Right lobe of liver (tissue), 6 donors: Measurements from ENCODE around the gene NPDC1. TPM values are rescaled to one million over a fixed set of nuclear protein-coding genes. Genes with fewer than 3 reads are reported as not detected.

Experiments used
- ATAC-seq, 4 donors: fragments of 200-7000 bp; cut with Tn5 transposase; one replicate each; pipeline ENCODE4 v1.9.1; 2020; ENCODE audit warnings: mild to moderate bottlenecking in 4 of 4, moderate library complexity in 4 of 4
- DNase-seq, 3 donors: peaks; one replicate each; pipeline ENCODE4 v3.0.0-alpha.2; 2020
- H3K27ac ChIP-seq, 3 donors: fragments of 200-600 bp; one replicate each; pipeline ENCODE4 v1.8.0; 2022
- H3K27me3 ChIP-seq, 2 donors: fragments of 200-600 bp; one replicate each; pipeline ENCODE4 v1.8.0; 2022
- H3K36me3 ChIP-seq, 4 donors: fragments of 200-600 bp; sonication (generic) in 1 of 4; one replicate each; pipeline versions ENCODE4 v1.5.1 to v1.8.0; 2017 to 2022; ENCODE audit warnings: control low read depth in 1 of 4
- H3K4me1 ChIP-seq, 4 donors: fragments of 200-600 bp; sonication (generic) in 1 of 4; one replicate each; pipeline versions ENCODE4 v1.5.1 to v1.8.0; 2017 to 2022; ENCODE audit warnings: control low read depth in 1 of 4
- H3K4me3 ChIP-seq, 3 donors: fragments of 200-600 bp; one replicate each; pipeline ENCODE4 v1.8.0; 2022
- H3K9me3 ChIP-seq, 4 donors: fragments of 200-600 bp; sonication (generic) in 1 of 4; one replicate each; pipeline versions ENCODE4 v1.5.1 to v1.8.0; 2017 to 2022; ENCODE audit warnings: control low read depth in 1 of 4
- POLR2A ChIP-seq: fragments of 450-650 bp; IDR thresholded peaks from one replicate; pipeline ENCODE4 v1.6.1; 2017; ENCODE audit warnings: antibody characterized with exemption, mild to moderate bottlenecking
- WGBS: methylation state at CpG from one replicate; pipeline ENCODE4 v1.1.6; 2018; ENCODE audit warnings: low coverage, low lambda C conversion rate; ENCODE audit not compliant: insufficient coverage; ENCODE audit errors: missing lambda C conversion rate; 5-methylcytosine and 5-hydroxymethylcytosine counted together
- intact Hi-C, 2 donors: fragments of 100-400 bp; cut with DNase I; formaldehyde crosslinking; loops; one replicate each; pipeline versions ENCODE4 v1.11.2 to v1.14.1; 2022
- total RNA-seq, 6 experiments: library from RNA; depleted of rRNA in 2 of 6; stranded (reverse); fragments of >200 nt in 2 of 6; fragmentation: NEBNext Ultra II Directional in 3 of 6; extraction: Animal tissue kit (Norgen Biotek cat#: 25700) in 3 of 6; gene quantifications; one replicate each; pipeline versions ENCODE4 v1.1.0 to v1.2.4, GENCODE V29; 2016 to 2023
- TF ChIP-seq, protein P1 (sequence below), 4 donors: fragments of 200-600 bp in 3 of 4; fragments of 450-650 bp in 1 of 4; IDR thresholded peaks; one replicate each; pipeline versions ENCODE4 v1.5.1 to v1.8.0; 2016 to 2022; ENCODE audit warnings: antibody characterized with exemption in 4 of 4, mild to moderate bottlenecking in 2 of 4
- donor health status: DM: no; HTN: yes; CAD: no.
- donor health status: DM: no; HTN: no; CAD: no.
- donor health status: DM: no; HTN: no; CAD: no.
- donor health status: DM: no; HTN: yes; CAD: no.
- donor health status: DM: no; HTN: yes; CAD: no.

NPDC1 gene
- total RNA-seq, 6 experiments from 2014 or later = 9.3 to 14.9 (median 12.2) TPM

- DNase-seq (no peak), ATAC-seq (no peak)
- intact Hi-C loops = no loop called here
- Histone ChIP-seq H3K4me1 (peaks cover 0 to 13% (median 0%) of the 10 kb centered on the region in 4 donors), H3K27me3 (peaks cover 0 to 16% of the 10 kb centered on the region in 2 donors), H3K9me3 (no peaks in the 10 kb centered on the region), H3K36me3 (no peaks in the 10 kb centered on the region), H3K27ac (no peak overlapping the region), H3K4me3 (no peak overlapping the region)
- 62% methylated on average over 7 of the region's 12 CpGs for WGBS
- TF ChIP-seq POLR2A = no peak
- TF ChIP-seq, protein P1, sequence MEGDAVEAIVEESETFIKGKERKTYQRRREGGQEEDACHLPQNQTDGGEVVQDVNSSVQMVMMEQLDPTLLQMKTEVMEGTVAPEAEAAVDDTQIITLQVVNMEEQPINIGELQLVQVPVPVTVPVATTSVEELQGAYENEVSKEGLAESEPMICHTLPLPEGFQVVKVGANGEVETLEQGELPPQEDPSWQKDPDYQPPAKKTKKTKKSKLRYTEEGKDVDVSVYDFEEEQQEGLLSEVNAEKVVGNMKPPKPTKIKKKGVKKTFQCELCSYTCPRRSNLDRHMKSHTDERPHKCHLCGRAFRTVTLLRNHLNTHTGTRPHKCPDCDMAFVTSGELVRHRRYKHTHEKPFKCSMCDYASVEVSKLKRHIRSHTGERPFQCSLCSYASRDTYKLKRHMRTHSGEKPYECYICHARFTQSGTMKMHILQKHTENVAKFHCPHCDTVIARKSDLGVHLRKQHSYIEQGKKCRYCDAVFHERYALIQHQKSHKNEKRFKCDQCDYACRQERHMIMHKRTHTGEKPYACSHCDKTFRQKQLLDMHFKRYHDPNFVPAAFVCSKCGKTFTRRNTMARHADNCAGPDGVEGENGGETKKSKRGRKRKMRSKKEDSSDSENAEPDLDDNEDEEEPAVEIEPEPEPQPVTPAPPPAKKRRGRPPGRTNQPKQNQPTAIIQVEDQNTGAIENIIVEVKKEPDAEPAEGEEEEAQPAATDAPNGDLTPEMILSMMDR (IDR thresholded peaks at IDR 0.05) = no peak
These were observed 29.3 kb upstream of the NPDC1 start for GRCh38 chr9:137075275-137075775.

GRCh38 chr9:137074657-137075274, 28.8 kb upstream of the NPDC1 start:
- no peak overlapping the region for H3K4me3 ChIP-seq
- H3K27ac ChIP-seq = no peak overlapping the region
- intact Hi-C loops = no loop called here
- H3K9me3 ChIP-seq = no peaks in the 10 kb centered on the region
- H3K27me3 ChIP-seq = peaks cover 0 to 16% of the 10 kb centered on the region in 2 donors
- WGBS = 42% methylated on average over 5 of the region's 12 CpGs
- ATAC-seq = no peak
- peaks cover 0 to 13% (median 0%) of the 10 kb centered on the region in 4 donors for H3K4me1 ChIP-seq
- TF ChIP-seq, protein P1 (IDR thresholded peaks at IDR 0.05) = no peak
- DNase-seq = no peak
- H3K36me3 ChIP-seq = no peaks in the 10 kb centered on the region

- Histone ChIP-seq H3K4me1 (peaks cover 0 to 13% (median 0%) of the 10 kb centered on the region in 4 donors), H3K9me3 (no peaks in the 10 kb centered on the region), H3K27ac (no peak overlapping the region), H3K27me3 (peaks cover 0 to 23% of the 10 kb centered on the region in 2 donors), H3K36me3 (no peaks in the 10 kb centered on the region), H3K4me3 (no peak overlapping the region)
- TF ChIP-seq POLR2A = no peak
- DNase-seq (no peak), ATAC-seq (no peak)
- intact Hi-C loops = no loop called here
- 0% methylated on average over 1 of the region's 8 CpGs for WGBS
These were observed 28.0 kb upstream of the NPDC1 start for GRCh38 chr9:137073992-137074399.

- peaks cover 0 to 17% of the 10 kb centered on the region in 2 donors for H3K27me3 ChIP-seq
- no peaks in the 10 kb centered on the region for H3K9me3 ChIP-seq
- DNase-seq (peak in 1 of 3 donors; percentile 42), ATAC-seq (no peak)
- TF ChIP-seq POLR2A = no peak
- TF ChIP-seq, protein P1 (IDR thresholded peaks at IDR 0.05) = no peak
- H3K36me3 ChIP-seq = no peaks in the 10 kb centered on the region
- WGBS = no CpG with 5 or more reads among the region's 2 CpGs
- no peak overlapping the region for H3K4me3 ChIP-seq
- no peak overlapping the region for H3K27ac ChIP-seq
- intact Hi-C loops = no loop called here
- peaks cover 0 to 3% (median 0%) of the 10 kb centered on the region in 4 donors for H3K4me1 ChIP-seq
These were observed 25.3 kb upstream of the NPDC1 start for GRCh38 chr9:137071282-137071681.

GRCh38 chr9:137070906-137071275, 24.9 kb upstream of the NPDC1 start:
- DNase-seq = peak in 1 of 3 donors; percentile 53

More at GRCh38 chr9:137070906-137071275, 24.9 kb upstream of the NPDC1 start:
- H3K27me3 ChIP-seq = peaks cover 0 to 14% of the 10 kb centered on the region in 2 donors
- intact Hi-C loops = no loop called here
- H3K4me3 ChIP-seq = peak overlapping the region in 1 of 3 donors; percentile 27
- H3K4me1 ChIP-seq = peaks cover 0 to 3% (median 0%) of the 10 kb centered on the region in 4 donors
- TF ChIP-seq POLR2A = no peak
- TF ChIP-seq, protein P1 (IDR thresholded peaks at IDR 0.05) = no peak
- peak; percentile 1 to 7 (median 2) for ATAC-seq
- WGBS = 7% methylated on average over 2 of the region's 6 CpGs
- no peaks in the 10 kb centered on the region for H3K9me3 ChIP-seq
- H3K36me3 ChIP-seq = no peaks in the 10 kb centered on the region
- H3K27ac ChIP-seq = peak overlapping the region in 1 of 3 donors; percentile 10
